HPDE6-E6E7 (cell line): ENCODE results near the gene RAE1.

Source experiments
- DNase-seq: peaks from one replicate; pipeline ENCODE4 v3.0.0; 2011; ENCODE audit warnings: missing footprints; ENCODE audit errors: extremely low spot score

Gene RAE1

GRCh38 chr20:57400231-57400701 is 49.2 kb downstream of the RAE1 start:
- DNase-seq: no peak

DNA sequence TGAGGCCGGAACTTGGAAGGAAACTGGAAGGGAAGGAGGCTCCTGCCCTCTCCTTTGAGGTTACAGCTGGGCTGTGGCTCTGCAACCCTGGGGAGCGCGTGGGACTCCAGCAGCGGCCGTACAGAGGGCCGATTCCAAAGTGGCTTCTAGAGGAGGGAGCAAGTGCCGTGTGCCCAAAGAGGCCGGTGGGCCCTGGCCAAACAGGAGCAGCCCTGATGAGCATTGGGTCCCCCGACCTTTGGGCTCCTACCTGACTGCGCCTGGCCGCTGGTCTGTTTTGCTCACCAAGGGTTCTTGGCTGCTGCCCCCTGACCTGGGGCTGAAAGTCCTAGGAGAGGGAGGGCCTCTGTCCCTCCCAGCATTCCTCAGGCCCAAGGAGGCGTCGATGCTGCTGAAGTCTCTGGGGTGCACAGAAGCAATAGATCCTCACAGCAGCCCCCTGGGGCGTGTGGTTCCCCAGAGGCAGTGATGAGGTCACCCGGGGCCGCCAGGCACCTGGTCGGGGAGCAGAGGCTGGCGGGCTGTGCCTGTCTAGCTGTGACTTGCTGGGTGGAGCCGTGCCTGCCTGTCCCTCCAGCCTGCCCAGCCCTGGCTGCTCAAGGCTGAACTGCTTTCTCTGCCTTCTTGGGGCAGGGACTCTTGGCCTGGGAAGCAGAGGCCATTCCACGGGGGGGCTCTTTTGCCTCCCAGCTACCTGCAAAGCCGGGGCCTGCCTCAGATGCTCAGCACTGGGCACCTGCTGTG is 49.9 kb downstream of the RAE1 start:
- no peak for DNase-seq

DNA sequence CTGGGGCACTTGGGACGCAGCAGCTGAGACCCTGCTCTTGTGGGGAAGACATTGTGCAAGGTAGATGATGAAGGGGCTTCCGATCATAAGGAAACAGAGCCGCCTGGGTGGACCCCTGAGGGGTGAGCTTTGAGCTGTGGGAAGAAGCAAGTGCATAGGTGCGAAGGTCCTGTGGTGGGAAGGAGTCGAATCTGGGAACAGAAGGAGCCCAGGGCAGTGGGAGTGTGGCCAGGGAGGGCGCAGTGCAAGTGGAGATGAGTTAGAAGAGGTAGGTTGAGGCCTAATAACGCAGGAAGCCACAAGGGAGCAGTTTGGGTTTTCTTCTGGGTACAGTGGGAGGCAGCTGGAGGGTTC is 50.5 kb downstream of the RAE1 start:
- no peak for DNase-seq

GRCh38 chr20:57402206-57403125 is 51.4 kb downstream of the RAE1 start:
- no peak for DNase-seq

DNA sequence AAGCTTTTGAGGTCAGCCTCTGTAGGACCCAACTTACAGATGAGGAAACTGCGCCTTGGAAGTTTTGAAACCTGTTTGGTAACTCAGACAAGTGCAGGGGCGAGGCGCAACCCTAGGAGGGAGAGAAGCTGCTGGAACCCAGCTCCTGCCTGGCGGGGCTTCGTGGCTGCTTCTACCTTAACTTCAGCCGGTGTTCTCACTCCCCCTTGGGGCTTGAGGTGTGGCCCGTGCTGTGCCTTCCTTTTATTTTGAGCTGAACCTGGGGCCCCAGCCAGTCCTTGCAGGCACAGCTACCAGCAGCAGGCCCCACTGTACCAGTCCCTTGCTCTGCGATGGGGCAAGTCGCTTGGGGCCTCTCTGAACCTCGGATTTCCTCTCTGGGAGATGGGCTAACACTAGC is 52.2 kb downstream of the RAE1 start:
- DNase-seq: no peak

DNA sequence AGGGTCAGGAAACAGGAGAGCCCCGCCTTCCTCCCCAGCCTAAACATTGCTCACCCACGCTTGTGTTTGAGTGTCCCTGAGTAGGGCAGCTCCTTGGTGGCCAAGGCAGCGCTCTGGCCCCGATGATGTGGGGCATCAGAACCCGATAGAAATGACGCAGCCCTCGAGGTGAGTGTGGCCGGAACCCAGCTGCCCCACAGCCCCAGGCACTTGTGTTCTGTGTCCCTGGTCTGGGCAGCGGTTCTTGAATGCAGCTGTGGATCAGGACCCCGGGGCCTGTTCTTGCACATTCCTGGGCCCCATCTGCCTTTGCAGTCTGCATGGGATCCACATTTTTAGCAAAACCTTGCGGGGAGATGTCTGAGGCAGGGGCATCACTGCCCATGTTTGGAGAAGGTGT is 53.0 kb downstream of the RAE1 start:
- DNase-seq: no peak

DNA sequence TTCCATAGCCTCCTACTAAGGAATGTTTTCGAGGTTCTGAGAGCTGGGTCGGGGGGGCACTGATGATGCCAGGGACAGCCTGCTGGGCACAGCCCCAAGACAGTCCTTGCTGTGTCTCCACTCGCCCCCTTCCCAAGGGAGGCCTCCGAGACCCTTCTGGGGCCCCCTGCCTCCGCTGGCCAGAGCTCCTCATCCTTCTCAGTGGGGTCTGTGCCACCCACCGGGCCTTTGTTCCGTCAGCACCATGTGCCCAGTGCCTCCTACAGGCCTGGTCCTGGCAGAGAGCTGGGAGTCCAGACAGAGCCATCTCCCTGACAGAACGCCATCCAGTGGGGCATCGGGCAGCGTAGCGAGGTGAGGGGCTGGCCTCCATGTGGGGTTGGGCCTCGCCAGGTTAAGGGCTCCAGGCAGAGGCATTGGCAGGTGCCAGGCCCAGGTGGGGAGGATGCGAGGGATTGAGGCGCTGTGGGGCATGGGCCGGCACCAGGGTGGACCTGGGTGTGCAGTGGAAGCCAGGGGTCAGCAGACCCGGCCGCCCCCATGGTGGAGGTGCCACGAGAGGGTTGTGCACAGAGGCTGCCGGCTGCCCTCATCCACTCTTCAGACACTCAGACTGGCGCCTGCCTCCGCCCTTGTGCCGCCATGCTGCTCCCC is 53.5 kb downstream of the RAE1 start:
- no peak for DNase-seq

GRCh38 chr20:57405236-57406016 is 54.4 kb downstream of the RAE1 start:
- no peak for DNase-seq

DNA sequence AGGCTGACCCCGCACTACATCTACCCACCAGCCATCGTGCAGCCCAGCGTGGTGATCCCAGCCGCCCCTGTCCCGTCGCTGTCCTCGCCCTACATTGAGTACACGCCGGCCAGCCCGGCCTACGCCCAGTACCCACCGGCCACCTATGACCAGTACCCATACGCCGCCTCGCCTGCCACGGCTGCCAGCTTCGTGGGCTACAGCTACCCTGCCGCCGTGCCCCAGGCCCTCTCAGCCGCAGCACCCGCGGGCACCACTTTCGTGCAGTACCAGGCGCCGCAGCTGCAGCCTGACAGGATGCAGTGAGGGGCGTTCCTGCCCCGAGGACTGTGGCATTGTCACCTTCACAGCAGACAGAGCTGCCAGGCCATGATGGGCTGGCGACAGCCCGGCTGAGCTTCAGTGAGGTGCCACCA is 56.5 kb downstream of the RAE1 start:
- DNase-seq: no peak

GRCh38 chr20:57408131-57408530 is 57.1 kb downstream of the RAE1 start:
- no peak for DNase-seq

DNA sequence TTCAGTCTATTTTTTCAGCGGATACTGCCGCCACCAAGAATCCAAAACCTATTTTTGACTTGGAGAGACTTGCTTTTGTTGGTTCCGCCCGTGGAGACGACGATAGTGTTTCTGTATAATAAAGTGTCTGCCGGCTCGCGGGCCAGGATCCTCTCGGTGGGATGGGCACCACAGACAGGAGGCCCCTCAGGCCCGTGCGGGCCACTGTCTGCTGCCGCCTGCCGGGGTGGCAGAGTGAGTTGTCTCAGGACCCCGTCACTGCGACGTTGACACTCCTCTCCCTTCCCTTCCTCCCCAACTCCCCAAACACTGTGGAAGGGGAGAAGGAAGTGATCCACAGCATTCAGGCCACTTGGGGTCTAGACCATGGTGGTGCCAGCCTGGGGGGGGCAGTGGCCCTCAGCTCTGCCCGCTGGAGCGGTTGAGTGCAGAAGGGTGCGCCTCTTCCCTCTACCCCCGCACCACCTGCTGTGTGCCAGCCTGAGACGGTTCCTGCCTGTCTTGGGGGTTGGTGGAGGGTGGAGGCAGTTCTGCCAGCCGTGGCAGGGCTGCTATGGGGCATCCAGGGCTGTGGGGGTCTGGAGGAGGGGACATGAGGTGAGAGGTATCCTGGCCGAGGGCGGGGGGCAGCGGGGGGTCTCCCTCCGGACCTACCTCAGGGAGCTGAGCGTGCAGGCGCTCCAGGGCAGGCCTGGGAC is 57.6 kb downstream of the RAE1 start:
- DNase-seq: no peak

DNA sequence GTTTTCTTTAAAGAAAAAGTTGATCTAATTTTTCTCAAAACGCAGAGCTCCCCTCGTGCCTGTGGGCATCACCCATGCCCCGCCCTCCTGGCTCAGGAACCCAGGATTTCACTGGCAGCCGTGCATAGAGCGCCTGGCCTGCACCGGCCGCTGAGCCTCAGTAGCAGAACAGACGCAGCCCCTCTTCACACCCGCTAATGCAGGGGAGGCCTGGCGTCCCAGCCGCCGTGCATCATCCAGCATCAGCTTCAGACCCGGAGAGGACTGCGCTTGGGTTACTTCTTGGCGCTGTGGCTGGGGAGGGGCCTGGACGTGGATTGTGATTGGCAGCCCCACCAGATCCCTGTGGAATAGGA is 58.2 kb downstream of the RAE1 start:
- DNase-seq: no peak

DNA sequence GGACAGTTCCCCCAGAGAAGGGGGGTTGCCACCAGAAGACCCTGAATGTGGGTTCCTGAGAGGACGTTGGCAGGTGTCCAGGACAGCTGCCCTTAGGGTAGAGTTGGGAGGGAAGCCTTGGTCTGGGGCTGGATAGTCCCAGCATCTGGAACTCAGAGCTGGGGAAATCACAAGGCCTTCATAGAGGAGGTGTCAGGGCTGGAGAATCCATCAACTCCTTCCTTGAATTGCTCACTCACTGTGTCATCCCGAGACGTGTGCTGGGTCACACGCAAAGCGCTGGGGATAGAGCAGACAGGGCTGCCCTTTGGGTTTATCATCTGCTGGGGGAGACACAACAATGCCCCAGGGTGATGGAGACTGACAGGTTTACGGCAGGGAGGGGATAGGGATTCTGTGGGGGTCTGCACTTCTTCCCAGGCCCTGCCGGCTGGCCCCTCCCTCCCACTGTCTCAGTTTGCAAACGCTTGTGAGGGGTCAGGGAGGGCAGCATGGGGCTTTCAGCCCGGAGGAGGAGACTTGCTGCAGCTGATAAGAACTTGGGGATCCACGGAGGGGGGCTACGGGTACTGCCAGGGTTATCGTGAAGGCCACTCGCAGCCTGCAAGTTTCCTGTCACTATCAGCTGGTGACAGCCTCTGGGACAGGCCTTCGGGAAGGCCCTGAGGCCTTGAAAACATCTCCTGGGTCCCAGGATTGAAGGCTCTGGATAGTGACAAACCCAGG is 58.8 kb downstream of the RAE1 start:
- DNase-seq: no peak

DNA sequence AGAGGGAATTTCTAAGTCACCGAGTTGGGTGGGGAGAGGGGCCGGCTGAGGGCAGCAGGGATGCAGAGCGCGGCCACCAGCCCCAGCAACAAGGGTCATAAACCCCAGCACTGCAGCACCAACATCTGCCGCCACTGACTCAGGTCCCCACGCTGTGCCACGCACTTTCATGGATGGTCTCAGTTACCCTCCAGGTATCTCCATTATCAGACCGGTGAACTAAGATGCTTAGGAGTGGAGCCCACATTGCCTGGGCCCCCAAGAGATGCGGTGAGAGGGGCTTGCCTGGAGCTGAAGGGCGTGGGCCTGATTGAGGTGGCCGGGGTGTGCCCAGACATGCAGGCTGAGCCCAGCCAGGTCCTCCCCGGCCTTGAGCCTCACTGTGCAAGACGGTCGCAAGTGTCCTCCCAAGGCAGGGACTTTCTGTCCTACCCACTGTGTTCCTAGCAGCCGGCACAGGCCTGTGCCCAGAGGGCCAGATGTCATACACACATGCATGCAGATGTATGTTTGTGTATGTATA is 59.4 kb downstream of the RAE1 start:
- DNase-seq: no peak

DNA sequence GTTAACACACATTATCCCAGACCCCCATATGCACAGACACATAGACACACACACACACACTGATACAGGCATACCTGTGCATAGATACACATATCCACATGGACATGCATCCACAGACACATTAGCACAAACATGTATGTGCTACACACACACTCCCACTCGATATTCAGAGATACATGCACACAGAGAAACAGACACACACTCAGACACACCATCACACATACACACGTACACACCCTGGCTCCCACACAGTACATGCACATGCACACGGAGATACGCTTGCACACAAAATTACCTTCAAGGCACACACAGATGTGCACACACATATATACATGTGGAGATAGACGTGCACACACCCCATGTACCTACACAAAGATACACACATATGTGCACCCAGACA is 59.9 kb downstream of the RAE1 start:
- no peak for DNase-seq

DNA sequence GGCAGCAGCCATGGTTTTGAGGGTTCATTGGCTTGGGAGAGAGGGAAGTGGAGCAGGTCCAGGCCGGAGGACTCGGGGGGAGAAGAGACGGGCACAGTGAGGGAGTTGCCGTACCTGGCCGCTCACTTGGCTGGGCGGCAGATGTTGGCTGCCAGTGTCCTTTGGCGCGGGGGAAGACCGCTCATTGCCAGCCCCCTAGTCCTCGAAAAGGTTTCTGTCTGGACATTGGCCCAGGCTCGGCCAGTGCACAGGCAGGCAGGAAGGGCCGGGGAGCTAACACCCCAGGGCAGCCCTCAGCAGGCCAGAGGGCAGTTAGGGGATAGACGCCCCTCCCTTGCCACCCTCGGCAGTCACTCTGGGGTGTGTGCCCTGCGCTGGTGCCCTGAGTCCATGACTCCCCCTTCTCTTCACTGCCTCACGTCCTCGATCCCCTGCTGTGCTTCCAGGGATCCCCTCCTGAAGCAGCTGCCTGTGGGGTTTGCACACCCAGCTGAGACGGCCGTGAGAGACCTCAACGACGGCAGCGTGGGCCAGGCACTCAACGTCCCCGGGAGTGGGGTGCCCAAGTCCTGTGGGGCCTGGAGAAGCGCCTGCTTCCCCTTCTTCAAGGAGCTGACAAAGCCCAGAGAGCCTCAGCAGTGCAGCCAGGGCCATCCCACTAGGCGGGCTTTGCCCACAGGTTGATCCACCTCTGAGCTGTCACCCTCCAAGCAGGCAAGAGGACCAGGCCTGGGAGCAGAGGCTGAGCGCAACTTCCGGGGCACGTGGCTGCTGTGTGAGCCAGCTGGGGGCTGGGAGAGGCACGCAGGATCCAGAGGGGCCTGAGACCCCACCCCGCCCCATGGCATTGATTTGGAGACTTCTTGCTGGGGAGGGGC is 60.6 kb downstream of the RAE1 start:
- DNase-seq: no peak

- no peak for DNase-seq
Observed at GRCh38 chr20:57412347-57413029, 61.4 kb downstream of the RAE1 start.

GRCh38 chr20:57413986-57414385 is 62.9 kb downstream of the RAE1 start:
- DNase-seq: no peak
